ENCODE measurements around the gene TMEM50B.

GRCh38 chr21:33444499-33444898, 35.3 kb downstream of the TMEM50B start:
- TF ChIP-seq, protein P1, sequence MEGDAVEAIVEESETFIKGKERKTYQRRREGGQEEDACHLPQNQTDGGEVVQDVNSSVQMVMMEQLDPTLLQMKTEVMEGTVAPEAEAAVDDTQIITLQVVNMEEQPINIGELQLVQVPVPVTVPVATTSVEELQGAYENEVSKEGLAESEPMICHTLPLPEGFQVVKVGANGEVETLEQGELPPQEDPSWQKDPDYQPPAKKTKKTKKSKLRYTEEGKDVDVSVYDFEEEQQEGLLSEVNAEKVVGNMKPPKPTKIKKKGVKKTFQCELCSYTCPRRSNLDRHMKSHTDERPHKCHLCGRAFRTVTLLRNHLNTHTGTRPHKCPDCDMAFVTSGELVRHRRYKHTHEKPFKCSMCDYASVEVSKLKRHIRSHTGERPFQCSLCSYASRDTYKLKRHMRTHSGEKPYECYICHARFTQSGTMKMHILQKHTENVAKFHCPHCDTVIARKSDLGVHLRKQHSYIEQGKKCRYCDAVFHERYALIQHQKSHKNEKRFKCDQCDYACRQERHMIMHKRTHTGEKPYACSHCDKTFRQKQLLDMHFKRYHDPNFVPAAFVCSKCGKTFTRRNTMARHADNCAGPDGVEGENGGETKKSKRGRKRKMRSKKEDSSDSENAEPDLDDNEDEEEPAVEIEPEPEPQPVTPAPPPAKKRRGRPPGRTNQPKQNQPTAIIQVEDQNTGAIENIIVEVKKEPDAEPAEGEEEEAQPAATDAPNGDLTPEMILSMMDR (IDR thresholded peaks at IDR 0.05), result no peak
- no peak for TF ChIP-seq POLR2A (IDR thresholded peaks at IDR 0.05)
